Measurements from ENCODE around the gene PTAR1. TPM values are rescaled to one million over a fixed set of nuclear protein-coding genes. Genes with fewer than 3 reads are reported as not detected.
"Not testable (repeated sequence)": the region's sequence is repeated elsewhere in the genome, so short reads cannot be mapped to it uniquely, and the experiment has no call there.

Gene PTAR1
- total RNA-seq, 2 donors from 2014 or later = 70.9 to 75.0 TPM

- Mint-ChIP-seq H3K36me3 (ENCODE audit: insufficient read depth in 2 of 2) (no peaks in the 10 kb centered on the region), H3K9me3 (no peaks in the 10 kb centered on the region), H3K4me1 (ENCODE audit: low read depth) (no peaks in the 10 kb centered on the region), H3K4me3 (no peak overlapping the region), H3K27ac (no peak overlapping the region), H3K27me3 (ENCODE audit: low read depth) (no peaks in the 10 kb centered on the region)
- DNase-seq (no peak), ATAC-seq (replicated peaks in 1 of 2) (no peak)
Observed at GRCh38 chr9:69768716-69769115, 8.9 kb upstream of the PTAR1 start.

GRCh38 chr9:69768101-69768500 lies 8.3 kb upstream of the PTAR1 start:
- ATAC-seq (replicated peaks in 1 of 2) (no peak), DNase-seq (no peak)
- Mint-ChIP-seq H3K4me1 (ENCODE audit: low read depth) (no peaks in the 10 kb centered on the region), H3K27me3 (ENCODE audit: low read depth) (no peaks in the 10 kb centered on the region), H3K36me3 (ENCODE audit: insufficient read depth in 2 of 2) (no peaks in the 10 kb centered on the region), H3K4me3 (no peak overlapping the region), H3K9me3 (no peaks in the 10 kb centered on the region), H3K27ac (no peak overlapping the region)

- DNase-seq; ATAC-seq (replicated peaks in 1 of 2); H3K4me3 Mint-ChIP-seq; H3K4me1 Mint-ChIP-seq (ENCODE audit: low read depth); H3K27me3 Mint-ChIP-seq (ENCODE audit: low read depth); H3K9me3 Mint-ChIP-seq; H3K27ac Mint-ChIP-seq; H3K36me3 Mint-ChIP-seq (ENCODE audit: insufficient read depth in 2 of 2): not testable (repeated sequence)
Observed at GRCh38 chr9:69763862-69764261, 4.1 kb upstream of the PTAR1 start.

- no peak overlapping the region for H3K4me3 Mint-ChIP-seq
- no peaks in the 10 kb centered on the region for H3K9me3 Mint-ChIP-seq
- no peak for DNase-seq
- H3K27ac Mint-ChIP-seq = no peak overlapping the region
- H3K36me3 Mint-ChIP-seq (ENCODE audit: insufficient read depth in 2 of 2) = peaks cover under 1 to 4% of the 10 kb centered on the region in 2 donors
- peaks cover 9% of the 10 kb centered on the region for H3K4me1 Mint-ChIP-seq (ENCODE audit: low read depth)
- no peaks in the 10 kb centered on the region for H3K27me3 Mint-ChIP-seq (ENCODE audit: low read depth)
- ATAC-seq (replicated peaks in 1 of 2) = no peak
Observed at GRCh38 chr9:69762527-69762926, 2.7 kb upstream of the PTAR1 start.

GRCh38 chr9:69760278-69760610 lies 433 bp upstream of the PTAR1 start:
- Mint-ChIP-seq H3K4me1 (ENCODE audit: low read depth) (peaks cover 31% of the 10 kb centered on the region), H3K27ac (peak overlapping the region; percentile 95), H3K9me3 (no peaks in the 10 kb centered on the region), H3K4me3 (peak overlapping the region; percentile 86 to 100), H3K36me3 (ENCODE audit: insufficient read depth in 2 of 2) (peaks cover 4 to 7% of the 10 kb centered on the region in 2 donors), H3K27me3 (ENCODE audit: low read depth) (no peaks in the 10 kb centered on the region)
- ATAC-seq (replicated peaks in 1 of 2) (no peak), DNase-seq (no peak)

- H3K27me3 Mint-ChIP-seq (ENCODE audit: low read depth) = no peaks in the 10 kb centered on the region
- peak overlapping the region; percentile 86 to 100 for H3K4me3 Mint-ChIP-seq
- DNase-seq (no peak), ATAC-seq (replicated peaks in 1 of 2) (no peak)
- peaks cover 37% of the 10 kb centered on the region for H3K4me1 Mint-ChIP-seq (ENCODE audit: low read depth)
- H3K27ac Mint-ChIP-seq = peak overlapping the region; percentile 99
- H3K9me3 Mint-ChIP-seq = no peaks in the 10 kb centered on the region
- H3K36me3 Mint-ChIP-seq (ENCODE audit: insufficient read depth in 2 of 2) = peaks cover 4 to 9% of the 10 kb centered on the region in 2 donors
Observed at GRCh38 chr9:69759021-69759420, 790 bp downstream of the PTAR1 start.

- peak overlapping the region; percentile 34 for H3K27ac Mint-ChIP-seq
- H3K4me1 Mint-ChIP-seq (ENCODE audit: low read depth) = peaks cover 46% of the 10 kb centered on the region
Observed at GRCh38 chr9:69757996-69758675, 1.7 kb downstream of the PTAR1 start.

GRCh38 chr9:69755205-69755604 lies 4.6 kb downstream of the PTAR1 start:
- no peak overlapping the region for H3K27ac Mint-ChIP-seq

More at GRCh38 chr9:69757996-69758675, 1.7 kb downstream of the PTAR1 start:
- Mint-ChIP-seq H3K4me3 (peak overlapping the region; percentile 84 to 100), H3K27me3 (ENCODE audit: low read depth) (no peaks in the 10 kb centered on the region), H3K36me3 (ENCODE audit: insufficient read depth in 2 of 2) (peaks cover 4 to 9% of the 10 kb centered on the region in 2 donors), H3K9me3 (no peaks in the 10 kb centered on the region)
- ATAC-seq (replicated peaks in 1 of 2) = no peak
- peak; percentile 3 to 10 for DNase-seq

GRCh38 chr9:69753830-69754229 lies 6.0 kb downstream of the PTAR1 start:
- ATAC-seq (replicated peaks in 1 of 2) (no peak), DNase-seq (no peak)
- H3K9me3 Mint-ChIP-seq = no peaks in the 10 kb centered on the region
- peaks cover 47% of the 10 kb centered on the region for H3K4me1 Mint-ChIP-seq (ENCODE audit: low read depth)
- no peaks in the 10 kb centered on the region for H3K27me3 Mint-ChIP-seq (ENCODE audit: low read depth)
- H3K36me3 Mint-ChIP-seq (ENCODE audit: insufficient read depth in 2 of 2) = peaks cover 3 to 12% of the 10 kb centered on the region in 2 donors
- H3K4me3 Mint-ChIP-seq = no peak overlapping the region
- H3K27ac Mint-ChIP-seq = no peak overlapping the region

More at GRCh38 chr9:69755205-69755604, 4.6 kb downstream of the PTAR1 start:
- Mint-ChIP-seq H3K36me3 (ENCODE audit: insufficient read depth in 2 of 2) (peaks cover 4 to 9% of the 10 kb centered on the region in 2 donors), H3K4me1 (ENCODE audit: low read depth) (peaks cover 47% of the 10 kb centered on the region), H3K27me3 (ENCODE audit: low read depth) (no peaks in the 10 kb centered on the region), H3K4me3 (no peak overlapping the region), H3K9me3 (no peaks in the 10 kb centered on the region)
- DNase-seq (no peak), ATAC-seq (replicated peaks in 1 of 2) (no peak)

- Mint-ChIP-seq H3K27ac (no peak overlapping the region), H3K4me1 (ENCODE audit: low read depth) (peaks cover 31% of the 10 kb centered on the region), H3K4me3 (no peak overlapping the region), H3K36me3 (ENCODE audit: insufficient read depth in 2 of 2) (peaks cover 8 to 14% of the 10 kb centered on the region in 2 donors), H3K9me3 (no peaks in the 10 kb centered on the region), H3K27me3 (ENCODE audit: low read depth) (no peaks in the 10 kb centered on the region)
- no peak for DNase-seq
- ATAC-seq (replicated peaks in 1 of 2) = no peak
Observed at GRCh38 chr9:69750085-69750484, 9.7 kb downstream of the PTAR1 start.

GRCh38 chr9:69748304-69748703 lies 11.5 kb downstream of the PTAR1 start:
- peaks cover 32% of the 10 kb centered on the region for H3K4me1 Mint-ChIP-seq (ENCODE audit: low read depth)
- H3K36me3 Mint-ChIP-seq (ENCODE audit: insufficient read depth in 2 of 2) = peaks cover 8 to 20% of the 10 kb centered on the region in 2 donors

GRCh38 chr9:69746859-69747560 lies 12.8 kb downstream of the PTAR1 start:
- Mint-ChIP-seq H3K9me3 (no peaks in the 10 kb centered on the region), H3K27me3 (ENCODE audit: low read depth) (no peaks in the 10 kb centered on the region), H3K4me3 (no peak overlapping the region), H3K4me1 (ENCODE audit: low read depth) (peaks cover 29% of the 10 kb centered on the region), H3K27ac (no peak overlapping the region), H3K36me3 (ENCODE audit: insufficient read depth in 2 of 2) (peaks cover 8 to 22% of the 10 kb centered on the region in 2 donors)
- ATAC-seq (replicated peaks in 1 of 2) = no peak
- DNase-seq = no peak

More at GRCh38 chr9:69748304-69748703, 11.5 kb downstream of the PTAR1 start:
- Mint-ChIP-seq H3K27ac (no peak overlapping the region), H3K9me3 (no peaks in the 10 kb centered on the region), H3K4me3 (no peak overlapping the region), H3K27me3 (ENCODE audit: low read depth) (no peaks in the 10 kb centered on the region)
- ATAC-seq (replicated peaks in 1 of 2) = no peak
- no peak for DNase-seq

- no peak for ATAC-seq (replicated peaks in 1 of 2)
- no peak for DNase-seq
- Mint-ChIP-seq H3K27ac (peak overlapping the region; percentile 3), H3K4me1 (ENCODE audit: low read depth) (peaks cover 29% of the 10 kb centered on the region), H3K36me3 (ENCODE audit: insufficient read depth in 2 of 2) (peaks cover 8 to 27% of the 10 kb centered on the region in 2 donors), H3K9me3 (no peaks in the 10 kb centered on the region), H3K27me3 (ENCODE audit: low read depth) (no peaks in the 10 kb centered on the region), H3K4me3 (no peak overlapping the region)
Observed at GRCh38 chr9:69745716-69746437, 13.9 kb downstream of the PTAR1 start.
